MM.1S (cell line): ENCODE measurements around the gene SSBP4.

Source experiments
- EZH2 ChIP-seq: fragments of 300-600 bp; sonication (generic); optimal IDR thresholded peaks from 2 replicates; pipeline ENCODE3; 2017; ENCODE audit warnings: low read depth, mild to moderate bottlenecking, antibody characterized with exemption, low read length, mixed read lengths
- EZH2phosphoT487 ChIP-seq: fragments of 300-600 bp; sonication (generic); IDR thresholded peaks from 2 replicates; pipeline ENCODE4 v1.6.1; 2018; ENCODE audit warnings: antibody characterized with exemption, low read length
- TF ChIP-seq, protein P1 (sequence below): fragments of 300-600 bp; sonication (generic); IDR thresholded peaks from 2 replicates; pipeline ENCODE4 v1.5.1; 2016; ENCODE audit warnings: antibody characterized with exemption, low read length, mixed read lengths

DNA sequence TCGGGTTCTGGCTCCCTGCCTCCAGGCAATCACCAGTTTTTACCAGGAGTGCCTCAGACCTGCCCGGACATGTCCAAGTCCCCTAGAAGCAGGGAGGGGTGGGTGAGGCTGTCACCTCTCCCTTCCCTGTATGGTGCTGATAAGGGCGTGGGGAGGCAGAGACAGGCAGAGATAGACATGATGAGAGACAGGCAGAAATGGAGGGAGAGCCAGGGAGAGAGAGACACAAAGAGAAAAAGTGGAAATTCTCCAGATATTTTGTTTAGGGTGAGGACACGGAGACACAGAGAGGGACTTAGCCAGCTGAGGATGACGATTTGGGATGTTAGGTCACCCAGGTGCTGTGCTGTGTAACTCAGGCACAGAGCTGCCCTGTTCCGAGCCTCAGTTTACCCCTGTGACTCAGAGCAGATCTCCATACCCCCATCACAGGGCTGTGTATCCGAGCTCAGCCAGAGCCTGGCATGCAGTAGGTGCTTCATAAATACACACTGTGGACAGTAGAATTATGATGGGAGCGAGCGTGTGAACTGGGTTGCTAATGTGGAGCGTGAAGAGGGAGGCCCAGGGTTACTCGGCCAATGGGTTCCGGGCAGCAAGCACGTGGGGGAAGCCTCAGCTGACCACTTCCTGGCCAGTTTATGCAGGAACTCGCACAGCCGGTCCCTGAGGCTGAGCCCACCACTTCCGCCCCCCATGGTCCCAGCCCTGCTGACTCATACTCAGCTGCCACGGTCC is 45.1 kb upstream of the SSBP4 start:
- TF ChIP-seq, protein P1, sequence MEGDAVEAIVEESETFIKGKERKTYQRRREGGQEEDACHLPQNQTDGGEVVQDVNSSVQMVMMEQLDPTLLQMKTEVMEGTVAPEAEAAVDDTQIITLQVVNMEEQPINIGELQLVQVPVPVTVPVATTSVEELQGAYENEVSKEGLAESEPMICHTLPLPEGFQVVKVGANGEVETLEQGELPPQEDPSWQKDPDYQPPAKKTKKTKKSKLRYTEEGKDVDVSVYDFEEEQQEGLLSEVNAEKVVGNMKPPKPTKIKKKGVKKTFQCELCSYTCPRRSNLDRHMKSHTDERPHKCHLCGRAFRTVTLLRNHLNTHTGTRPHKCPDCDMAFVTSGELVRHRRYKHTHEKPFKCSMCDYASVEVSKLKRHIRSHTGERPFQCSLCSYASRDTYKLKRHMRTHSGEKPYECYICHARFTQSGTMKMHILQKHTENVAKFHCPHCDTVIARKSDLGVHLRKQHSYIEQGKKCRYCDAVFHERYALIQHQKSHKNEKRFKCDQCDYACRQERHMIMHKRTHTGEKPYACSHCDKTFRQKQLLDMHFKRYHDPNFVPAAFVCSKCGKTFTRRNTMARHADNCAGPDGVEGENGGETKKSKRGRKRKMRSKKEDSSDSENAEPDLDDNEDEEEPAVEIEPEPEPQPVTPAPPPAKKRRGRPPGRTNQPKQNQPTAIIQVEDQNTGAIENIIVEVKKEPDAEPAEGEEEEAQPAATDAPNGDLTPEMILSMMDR, result no peak
- TF ChIP-seq EZH2phosphoT487, result no peak
- no peak for TF ChIP-seq EZH2
